ENCODE results near the gene FSIP1. TPM values are rescaled to one million over a fixed set of nuclear protein-coding genes. Genes with fewer than 3 reads are reported as not detected.

FSIP1 gene
- total and polyA plus RNA-seq, 7 donors, result 0.04 to 2.4 (median 0.63) TPM; not detected in 1

- H3K27ac ChIP-seq, result no peak overlapping the region
- WGBS, 3 donors, result 66 to 70% (median 67%) methylated on average over 6 of the region's 6 CpGs
- intact Hi-C loops (cut with DNase I), result no loop called here
- TF ChIP-seq, protein P1, sequence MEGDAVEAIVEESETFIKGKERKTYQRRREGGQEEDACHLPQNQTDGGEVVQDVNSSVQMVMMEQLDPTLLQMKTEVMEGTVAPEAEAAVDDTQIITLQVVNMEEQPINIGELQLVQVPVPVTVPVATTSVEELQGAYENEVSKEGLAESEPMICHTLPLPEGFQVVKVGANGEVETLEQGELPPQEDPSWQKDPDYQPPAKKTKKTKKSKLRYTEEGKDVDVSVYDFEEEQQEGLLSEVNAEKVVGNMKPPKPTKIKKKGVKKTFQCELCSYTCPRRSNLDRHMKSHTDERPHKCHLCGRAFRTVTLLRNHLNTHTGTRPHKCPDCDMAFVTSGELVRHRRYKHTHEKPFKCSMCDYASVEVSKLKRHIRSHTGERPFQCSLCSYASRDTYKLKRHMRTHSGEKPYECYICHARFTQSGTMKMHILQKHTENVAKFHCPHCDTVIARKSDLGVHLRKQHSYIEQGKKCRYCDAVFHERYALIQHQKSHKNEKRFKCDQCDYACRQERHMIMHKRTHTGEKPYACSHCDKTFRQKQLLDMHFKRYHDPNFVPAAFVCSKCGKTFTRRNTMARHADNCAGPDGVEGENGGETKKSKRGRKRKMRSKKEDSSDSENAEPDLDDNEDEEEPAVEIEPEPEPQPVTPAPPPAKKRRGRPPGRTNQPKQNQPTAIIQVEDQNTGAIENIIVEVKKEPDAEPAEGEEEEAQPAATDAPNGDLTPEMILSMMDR (IDR thresholded peaks at IDR 0.05), result no peak
- H3K27me3 ChIP-seq (ENCODE audit: insufficient read depth in 3 of 3, low read length in 2 of 3), result peaks cover 0 to 16% (median 2%) of the 10 kb centered on the region in 3 donors
- H3K9me3 ChIP-seq, result no peaks in the 10 kb centered on the region
- no peaks in the 10 kb centered on the region for H3K36me3 ChIP-seq (ENCODE audit: insufficient read depth in 1 of 2, low read depth in 1 of 2)
- no peak for ATAC-seq
- DNase-seq, result no peak
- H3K4me3 ChIP-seq, result no peak overlapping the region
- H3K4me1 ChIP-seq, result no peaks in the 10 kb centered on the region
Observed at GRCh38 chr15:39799552-39800011, 16.9 kb upstream of the FSIP1 start.

- H3K27ac ChIP-seq, result no peak overlapping the region
- TF ChIP-seq, protein P1 (IDR thresholded peaks at IDR 0.05), result no peak
- intact Hi-C loops (cut with DNase I), result no loop called here
- no peak for ATAC-seq
- 79 to 85% (median 82%) methylated on average over 6 of the region's 6 CpGs for WGBS, 3 donors
- no peak overlapping the region for H3K4me3 ChIP-seq
- no peaks in the 10 kb centered on the region for H3K36me3 ChIP-seq (ENCODE audit: insufficient read depth in 1 of 2, low read depth in 1 of 2)
- no peak for DNase-seq
- H3K4me1 ChIP-seq, result no peaks in the 10 kb centered on the region
- no peaks in the 10 kb centered on the region for H3K9me3 ChIP-seq
- peaks cover 0 to 16% (median 2%) of the 10 kb centered on the region in 3 donors for H3K27me3 ChIP-seq (ENCODE audit: insufficient read depth in 3 of 3, low read length in 2 of 3)
Observed at GRCh38 chr15:39798382-39798781, 15.7 kb upstream of the FSIP1 start.

GRCh38 chr15:39797407-39797806 lies 14.8 kb upstream of the FSIP1 start:
- intact Hi-C loops (cut with DNase I), result no loop called here
- no peaks in the 10 kb centered on the region for H3K36me3 ChIP-seq (ENCODE audit: insufficient read depth in 1 of 2, low read depth in 1 of 2)
- no peak overlapping the region for H3K4me3 ChIP-seq
- H3K9me3 ChIP-seq, result no peaks in the 10 kb centered on the region
- peaks cover 0 to 16% (median 2%) of the 10 kb centered on the region in 3 donors for H3K27me3 ChIP-seq (ENCODE audit: insufficient read depth in 3 of 3, low read length in 2 of 3)
- no peaks in the 10 kb centered on the region for H3K4me1 ChIP-seq
- H3K27ac ChIP-seq, result no peak overlapping the region
- TF ChIP-seq, protein P1 (IDR thresholded peaks at IDR 0.05), result no peak
- DNase-seq, result no peak
- no peak for ATAC-seq
- 80 to 86% (median 86%) methylated on average over 6 of the region's 6 CpGs for WGBS, 3 donors

DNA sequence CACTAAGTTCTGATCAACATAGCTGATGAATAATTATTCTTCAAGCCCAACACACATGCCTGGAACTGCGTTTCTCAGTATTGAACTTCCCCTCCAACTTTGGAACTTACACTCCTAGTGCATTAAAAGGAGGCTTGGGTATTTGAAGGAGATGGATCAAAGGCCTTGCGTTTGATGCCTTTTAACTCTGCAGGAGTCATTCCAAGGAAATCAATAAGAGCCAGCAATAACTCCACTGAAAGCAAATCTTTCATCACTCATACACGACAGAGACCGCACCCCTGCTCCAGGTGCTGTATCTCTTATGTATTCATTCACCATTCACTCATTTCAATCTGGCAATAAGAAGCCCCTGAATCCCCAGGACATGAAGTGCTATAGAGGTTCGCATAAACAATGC lies 14.0 kb upstream of the FSIP1 start:
- H3K4me1 ChIP-seq, result no peaks in the 10 kb centered on the region
- H3K27ac ChIP-seq, result no peak overlapping the region
- ATAC-seq, result no peak

More for the DNA sequence above, 14.0 kb upstream of the FSIP1 start:
- H3K27me3 ChIP-seq (ENCODE audit: insufficient read depth in 3 of 3, low read length in 2 of 3), result peaks cover 0 to 16% (median 2%) of the 10 kb centered on the region in 3 donors
- TF ChIP-seq, protein P1 (IDR thresholded peaks at IDR 0.05), result no peak
- intact Hi-C loops (cut with DNase I), result no loop called here
- WGBS, 3 donors, result 83 to 86% (median 83%) methylated on average over 5 of the region's 5 CpGs
- H3K9me3 ChIP-seq, result no peaks in the 10 kb centered on the region
- no peaks in the 10 kb centered on the region for H3K36me3 ChIP-seq (ENCODE audit: insufficient read depth in 1 of 2, low read depth in 1 of 2)
- no peak overlapping the region for H3K4me3 ChIP-seq
- DNase-seq, result no peak

All from psoas muscle (tissue), 8 donors.